Epithelial cell of proximal tubule (primary cell): ENCODE data around the gene PHACTR2. TPM values are rescaled to one million over a fixed set of nuclear protein-coding genes. Genes with fewer than 3 reads are reported as not detected.

Source experiments
- DNase-seq: peaks from one replicate; pipeline ENCODE4 v3.0.0-alpha.2; 2011; ENCODE audit warnings: low read depth
- H3K4me3 ChIP-seq: 2 replicates; pipeline ENCODE4 v1.5.1; 2011; ENCODE audit warnings: low read depth, mild to moderate bottlenecking, low read length
- total RNA-seq: library from RNA; depleted of rRNA; stranded (reverse); fragments of >200 nt; gene quantifications from 2 replicates; pipeline ENCODE4 v1.2.3, GENCODE V29; 2015
- TF ChIP-seq, protein P1 (sequence below): conservative IDR thresholded peaks from 2 replicates; pipeline ENCODE4 v1.5.1; 2012; ENCODE audit warnings: low read depth, mild to moderate bottlenecking, low read length

Gene PHACTR2
- total RNA-seq, 1 donor from 2014 or later: 13.8 TPM

GRCh38 chr6:143746202-143747119, 68.7 kb downstream of the PHACTR2 start:
- peak overlapping the region; percentile 31 for H3K4me3 ChIP-seq
- TF ChIP-seq, protein P1, sequence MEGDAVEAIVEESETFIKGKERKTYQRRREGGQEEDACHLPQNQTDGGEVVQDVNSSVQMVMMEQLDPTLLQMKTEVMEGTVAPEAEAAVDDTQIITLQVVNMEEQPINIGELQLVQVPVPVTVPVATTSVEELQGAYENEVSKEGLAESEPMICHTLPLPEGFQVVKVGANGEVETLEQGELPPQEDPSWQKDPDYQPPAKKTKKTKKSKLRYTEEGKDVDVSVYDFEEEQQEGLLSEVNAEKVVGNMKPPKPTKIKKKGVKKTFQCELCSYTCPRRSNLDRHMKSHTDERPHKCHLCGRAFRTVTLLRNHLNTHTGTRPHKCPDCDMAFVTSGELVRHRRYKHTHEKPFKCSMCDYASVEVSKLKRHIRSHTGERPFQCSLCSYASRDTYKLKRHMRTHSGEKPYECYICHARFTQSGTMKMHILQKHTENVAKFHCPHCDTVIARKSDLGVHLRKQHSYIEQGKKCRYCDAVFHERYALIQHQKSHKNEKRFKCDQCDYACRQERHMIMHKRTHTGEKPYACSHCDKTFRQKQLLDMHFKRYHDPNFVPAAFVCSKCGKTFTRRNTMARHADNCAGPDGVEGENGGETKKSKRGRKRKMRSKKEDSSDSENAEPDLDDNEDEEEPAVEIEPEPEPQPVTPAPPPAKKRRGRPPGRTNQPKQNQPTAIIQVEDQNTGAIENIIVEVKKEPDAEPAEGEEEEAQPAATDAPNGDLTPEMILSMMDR: no peak
- DNase-seq: no peak

DNA sequence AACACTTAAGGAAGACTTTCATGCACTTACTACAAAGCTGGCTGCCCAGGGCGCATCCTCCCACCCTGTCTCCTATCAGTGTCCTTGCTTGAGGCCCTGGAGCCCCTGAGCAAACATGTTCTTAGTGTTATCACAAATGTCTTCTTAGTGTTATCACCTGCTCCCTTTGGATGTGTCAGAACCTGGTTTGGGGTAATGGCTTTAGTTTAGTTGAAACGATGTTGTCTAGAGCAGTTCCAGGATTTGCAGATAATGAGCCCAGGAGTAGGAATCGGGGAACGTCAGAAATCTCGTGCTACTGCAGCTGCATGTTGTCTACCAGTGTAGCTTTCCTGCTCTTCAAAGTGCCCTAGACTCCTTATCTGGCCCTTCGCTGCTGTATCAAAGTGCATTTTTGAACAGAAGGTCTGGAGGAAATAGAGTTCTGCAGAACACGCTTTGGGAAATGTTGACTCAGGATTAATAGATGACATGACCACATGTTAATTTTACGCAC, 69.6 kb downstream of the PHACTR2 start:
- no peak for DNase-seq
- H3K4me3 ChIP-seq: no peak overlapping the region
- TF ChIP-seq, protein P1: no peak

- DNase-seq: no peak
- H3K4me3 ChIP-seq: no peak overlapping the region
- TF ChIP-seq, protein P1: no peak
Observed at GRCh38 chr6:143749891-143750290, 72.1 kb downstream of the PHACTR2 start.

DNA sequence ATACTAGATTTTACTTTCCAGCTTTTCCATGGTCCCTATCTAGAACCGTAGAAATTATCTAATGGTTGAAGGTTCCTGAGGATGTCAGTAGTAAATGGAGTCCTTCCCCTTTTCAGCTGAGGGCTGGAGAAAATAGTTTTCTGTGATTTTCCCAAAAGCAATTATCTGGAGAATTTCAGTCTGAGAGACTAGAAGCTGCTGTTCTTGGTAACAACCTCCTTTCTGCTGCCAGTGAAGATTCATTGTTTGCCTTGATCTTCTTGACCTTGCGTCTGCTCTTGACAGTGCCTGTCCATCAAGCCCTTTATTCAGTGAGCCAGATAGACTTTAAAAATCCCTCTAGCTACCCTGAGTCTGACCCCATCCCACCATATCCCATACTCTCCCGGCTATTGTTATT, 73.1 kb downstream of the PHACTR2 start:
- no peak overlapping the region for H3K4me3 ChIP-seq
- TF ChIP-seq, protein P1: no peak

GRCh38 chr6:143752459-143752858, 74.7 kb downstream of the PHACTR2 start:
- no peak for DNase-seq
- H3K4me3 ChIP-seq: no peak overlapping the region
- TF ChIP-seq, protein P1: no peak

More for the DNA sequence above, 73.1 kb downstream of the PHACTR2 start:
- DNase-seq: no peak

DNA sequence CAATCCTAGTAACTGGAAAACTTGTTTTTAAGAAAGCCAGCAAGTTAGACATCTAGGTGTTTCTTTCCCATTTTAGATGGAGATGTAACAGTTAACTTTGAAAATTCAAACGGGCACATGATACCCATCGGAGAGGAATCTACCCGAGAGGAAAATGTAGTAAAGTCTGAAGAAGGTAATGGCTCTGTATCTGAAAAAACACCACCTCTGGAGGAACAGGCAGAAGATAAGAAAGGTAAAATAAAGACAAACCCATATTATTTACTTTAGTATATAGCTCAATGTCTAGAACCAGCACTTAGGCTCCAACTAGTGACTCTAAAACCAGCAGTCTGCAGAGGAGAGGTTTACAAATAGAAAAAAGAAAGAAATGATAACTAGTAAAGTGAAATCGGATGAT, 75.9 kb downstream of the PHACTR2 start:
- TF ChIP-seq, protein P1: no peak
- no peak overlapping the region for H3K4me3 ChIP-seq
- DNase-seq: no peak
